Right hindlimb (tissue), 1 donor: ENCODE results near the gene CWC25.

Experiments
- DNase-seq: peaks from one replicate; pipeline ENCODE4 v3.0.0-alpha.2; 2018

CWC25 gene

GRCh38 chr17:38783227-38783626 is 41.9 kb downstream of the CWC25 start:
- DNase-seq = no peak

GRCh38 chr17:38779965-38780752 is 45.0 kb downstream of the CWC25 start:
- no peak for DNase-seq

GRCh38 chr17:38777641-38778250 is 47.4 kb downstream of the CWC25 start:
- DNase-seq = no peak

GRCh38 chr17:38773258-38773657 is 51.9 kb downstream of the CWC25 start:
- DNase-seq = no peak

DNA sequence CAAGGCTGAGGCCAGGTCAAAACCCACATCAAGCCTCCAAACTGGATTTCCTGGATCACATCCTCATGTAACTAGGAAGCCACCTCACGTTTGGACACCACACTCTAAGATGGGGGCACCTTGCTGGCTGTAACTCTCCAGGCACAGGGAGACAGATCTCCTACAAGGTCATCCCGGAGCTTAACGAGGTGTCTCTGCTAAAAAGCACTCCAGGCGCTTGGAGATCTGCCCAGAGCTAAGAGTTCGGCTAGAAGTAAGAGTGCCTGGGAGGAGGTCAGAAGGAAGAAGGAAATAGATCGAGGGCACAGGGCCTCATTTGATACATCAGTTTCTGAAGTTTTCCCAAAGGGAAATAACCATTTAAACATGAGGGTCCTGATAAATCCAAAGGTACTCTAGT is 56.7 kb downstream of the CWC25 start:
- no peak for DNase-seq

- no peak for DNase-seq
Measured at GRCh38 chr17:38766341-38766740, 58.8 kb downstream of the CWC25 start.

- DNase-seq = no peak
Measured at GRCh38 chr17:38762231-38762630, 62.9 kb downstream of the CWC25 start.

- DNase-seq = no peak
Measured at GRCh38 chr17:38761612-38762011, 63.5 kb downstream of the CWC25 start.

- DNase-seq = no peak
Measured at GRCh38 chr17:38753071-38753506, 72.0 kb downstream of the CWC25 start.

GRCh38 chr17:38752308-38753070 is 72.6 kb downstream of the CWC25 start, which contains the start of gene PSMB3:
Gene PSMB3 (plus strand): TSS chr17:38752741. CDS start chr17:38752827, 86 bp downstream.
- DNase-seq = peak; percentile 98

DNA sequence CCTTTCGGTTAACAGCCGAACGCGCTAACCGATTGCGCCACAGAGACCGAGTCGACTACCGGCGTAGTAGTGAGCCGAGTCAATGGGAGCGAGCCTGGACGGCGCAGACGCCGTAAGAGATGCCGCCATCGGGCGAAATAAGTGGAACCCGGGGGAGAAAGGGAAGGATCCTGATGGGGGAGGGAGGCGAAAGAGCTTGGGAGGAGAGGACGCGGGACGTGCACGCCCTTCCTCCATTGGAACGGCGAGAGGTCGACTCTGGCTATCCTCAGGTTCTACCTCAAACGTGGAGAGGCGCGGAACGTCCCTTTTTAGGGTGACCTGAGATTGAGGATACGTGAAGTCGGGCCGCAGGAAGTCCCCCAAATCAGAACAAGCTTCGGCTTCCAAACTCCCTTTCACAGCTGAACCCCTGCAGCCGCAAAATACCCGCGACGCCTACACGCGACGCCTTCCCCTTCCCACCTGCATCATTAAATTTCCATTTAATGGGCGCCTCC is 73.3 kb downstream of the CWC25 start:
- DNase-seq = peak; percentile 90

DNA sequence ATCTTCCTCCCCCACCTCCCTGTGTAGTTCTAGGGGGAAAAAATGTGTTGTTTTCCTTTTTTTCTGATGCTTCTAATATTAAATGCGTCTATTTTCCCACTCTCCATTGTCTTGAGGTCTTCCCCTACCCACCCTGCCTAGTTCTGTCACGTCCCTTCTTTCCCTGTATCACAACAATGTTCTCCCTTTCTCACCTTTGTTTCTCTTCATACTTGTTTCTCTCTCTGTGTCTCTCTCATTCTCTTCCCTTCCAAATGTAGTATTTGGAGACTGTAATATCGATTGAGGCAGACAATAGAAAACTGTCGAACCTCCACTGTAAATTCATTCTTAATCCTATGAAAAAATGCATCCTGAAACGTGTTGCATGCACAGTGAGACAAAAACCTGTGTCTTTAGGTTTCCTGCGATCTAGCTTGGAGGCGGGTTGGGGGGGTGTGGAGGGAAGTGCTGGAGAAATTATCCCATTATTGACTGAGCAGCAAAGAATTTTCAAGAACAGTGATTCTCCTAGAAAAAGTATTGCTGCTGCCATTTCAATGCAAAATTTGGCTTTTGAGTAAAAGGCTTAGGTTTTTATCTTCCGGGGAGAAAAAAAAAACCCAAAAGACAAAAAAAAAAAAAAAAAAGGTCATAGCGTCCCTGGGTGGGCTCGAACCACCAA is 73.8 kb downstream of the CWC25 start:
- DNase-seq = no peak
